HepG2 (cell line): ENCODE results near the gene XG. TPM values are rescaled to one million over a fixed set of nuclear protein-coding genes. Genes with fewer than 3 reads are reported as not detected.
"Not testable (repeated sequence)": the region's sequence is repeated elsewhere in the genome, so short reads cannot be mapped to it uniquely, and the experiment has no call there.

Source experiments
- ATAC-seq: fragments of 200-7000 bp; cut with Tn5 transposase; 3 replicates; pipeline ENCODE4 v1.9.1; 2020; ENCODE audit warnings: mild to moderate bottlenecking, moderate library complexity
- BruUV-seq: library from RNA; stranded (reverse); fragments of 400-500 nt; replicated peaks from 2 replicates; lab custom pipeline; 2021; lab: Mats Ljungman, UMichigan
- CTCF ChIA-PET: fragments of 300-600 bp; formaldehyde crosslinking; extraction: SDS; loops from one replicate; lab custom pipeline; 2021; ENCODE audit warnings: low total read pairs, inconsistent platforms, low intra/inter-chr PET ratio; lab: Yijun Ruan, JAX
- POLR2A ChIA-PET: fragments of 350-600 bp; sonication (Branson Sonifier 250); formaldehyde crosslinking; loops from one replicate; lab custom pipeline; 2020; ENCODE audit warnings: antibody characterized with exemption, inconsistent platforms; lab: Yijun Ruan, JAX
- DNase-seq: peaks from one replicate; pipeline ENCODE4 v3.0.0-alpha.2; 2015; ENCODE audit warnings: low spot score
- FAIRE-seq: peaks from 3 replicates; lab custom pipeline; 2011; peaks lifted over from hg19 to GRCh38; lab: Jason Lieb, UNC
- H2AFZ ChIP-seq: one replicate; pipeline ENCODE4 v1.6.1; 2011; ENCODE audit warnings: low read length, inconsistent platforms
- H3K27ac ChIP-seq: fragments of 300-600 bp; 3 replicates; pipeline ENCODE4 v1.8.0; 2011; ENCODE audit warnings: mixed run types, mild to moderate bottlenecking, mixed read lengths, low read length, inconsistent platforms; ENCODE audit not compliant: insufficient read depth; ENCODE audit errors: extremely low read length
- H3K27me3 ChIP-seq, 2 experiments: fragments of 200-600 bp in 1 of 2; 2 replicates in 1 of 2; 3 replicates in 1 of 2; pipeline versions ENCODE4 v1.6.0 to v1.8.0; 2011; ENCODE audit warnings: low read length in 2 of 2, mild to moderate bottlenecking in 2 of 2, moderate library complexity in 2 of 2, inconsistent platforms in 1 of 2; ENCODE audit not compliant: insufficient read depth in 2 of 2, control insufficient read depth in 1 of 2
- H3K36me3 ChIP-seq, 2 experiments: fragments of 200-600 bp in 1 of 2; replicated peaks in 1 of 2; 2 replicates in 1 of 2; 3 replicates in 1 of 2; pipeline versions ENCODE4 v1.5.1 to v1.8.0; 2011; ENCODE audit warnings: low read length in 2 of 2, inconsistent platforms in 1 of 2; ENCODE audit not compliant: insufficient read depth in 2 of 2, control insufficient read depth in 1 of 2
- H3K4me1 ChIP-seq: 2 replicates; pipeline ENCODE4 v1.5.1; 2012; ENCODE audit warnings: low read length, inconsistent platforms; ENCODE audit not compliant: insufficient read depth
- H3K4me2 ChIP-seq: 2 replicates; pipeline ENCODE4 v1.6.0; 2011; ENCODE audit warnings: low read depth, low read length, inconsistent platforms
- H3K4me3 ChIP-seq, 3 experiments: fragments of 200-600 bp in 1 of 3; sonication (generic), shearing (Covaris generic) in 1 of 3; replicated peaks in 1 of 3; 2 replicates each; pipeline ENCODE4 v1.5.1; 2011 to 2016; ENCODE audit warnings: low read length in 3 of 3, inconsistent platforms in 2 of 3, low read depth in 2 of 3, mild to moderate bottlenecking in 2 of 3, control low read depth in 1 of 3, mixed read lengths in 1 of 3; ENCODE audit not compliant: insufficient read depth in 1 of 3
- H3K79me2 ChIP-seq: one replicate; pipeline ENCODE4 v1.6.1; 2011; ENCODE audit warnings: low read length, inconsistent platforms; ENCODE audit not compliant: insufficient read depth
- H3K9ac ChIP-seq: 2 replicates; pipeline ENCODE4 v1.6.0; 2011; ENCODE audit warnings: mild to moderate bottlenecking, low read depth, low read length, inconsistent platforms; ENCODE audit not compliant: insufficient read depth
- H3K9me3 ChIP-seq: 2 replicates; pipeline ENCODE4 v1.5.1; 2012; ENCODE audit warnings: mild to moderate bottlenecking, low read length
- H4K20me1 ChIP-seq: 2 replicates; pipeline ENCODE4 v1.6.0; 2011; ENCODE audit warnings: inconsistent platforms, mild to moderate bottlenecking, low read length, moderate library complexity; ENCODE audit not compliant: insufficient read depth
- EED ChIP-seq: sonication (generic); formaldehyde crosslinking; IDR thresholded peaks from 2 replicates; pipeline ENCODE4 v1.5.0; 2020; ENCODE audit warnings: mild to moderate bottlenecking, missing genetic modification reagents
- MTF1 ChIP-seq: sonication (generic); formaldehyde crosslinking; IDR thresholded peaks from 2 replicates; pipeline ENCODE4 v1.5.0; 2020; ENCODE audit warnings: missing genetic modification reagents
- NR2F2 ChIP-seq: IDR thresholded peaks from 2 replicates; pipeline ENCODE4 v1.6.1; 2012; ENCODE audit warnings: low read depth, inconsistent platforms, borderline replicate concordance
- PATZ1 ChIP-seq: sonication (generic); formaldehyde crosslinking; IDR thresholded peaks from 2 replicates; pipeline ENCODE4 v1.4.0; 2020; ENCODE audit warnings: missing genetic modification reagents
- SIX1 ChIP-seq: sonication (generic); formaldehyde crosslinking; IDR thresholded peaks from 2 replicates; pipeline ENCODE4 v1.4.0; 2020; ENCODE audit warnings: missing genetic modification reagents, borderline replicate concordance
- SIX4 ChIP-seq: sonication (generic); formaldehyde crosslinking; IDR thresholded peaks from 2 replicates; pipeline ENCODE4 v1.4.0; 2020; ENCODE audit warnings: missing genetic modification reagents
- SOX13 ChIP-seq, 3 experiments: fragments of 450-650 bp in 1 of 3; sonication (generic) in 1 of 3; formaldehyde crosslinking in 1 of 3; IDR thresholded peaks in 2 of 3; conservative IDR thresholded peaks in 1 of 3; 2 replicates each; pipeline versions ENCODE4 v1.5.0 to v1.6.1; 2016 to 2020; ENCODE audit warnings: antibody characterized with exemption in 1 of 3, mild to moderate bottlenecking in 1 of 3, missing compliant biosample characterization in 1 of 3, missing genetic modification reagents in 1 of 3, moderate library complexity in 1 of 3
- ZKSCAN1 ChIP-seq: fragments of 150-350 bp; IDR thresholded peaks from 2 replicates; pipeline ENCODE4 v1.6.1; 2014; ENCODE audit warnings: low read length
- ZNF292 ChIP-seq: sonication (generic); formaldehyde crosslinking; IDR thresholded peaks from 2 replicates; pipeline ENCODE4 v1.8.1; 2022; ENCODE audit warnings: mild to moderate bottlenecking, low read depth, missing genetic modification reagents, borderline replicate concordance
- WGBS: methylation state at CpG from one replicate; pipeline ENCODE4 v1.1.6; 2017; ENCODE audit warnings: low lambda C conversion rate; 5-methylcytosine and 5-hydroxymethylcytosine counted together
- in situ Hi-C: cut with HindIII; loops from 2 replicates; pipeline ENCODE4 v1.10.0; 2017; ENCODE audit warnings: low pct_unique_long_range_greater_than_20kb; ENCODE audit not compliant: extremely low pct_ligation_motif_present
- intact Hi-C: fragments of 100-400 bp; cut with micrococcal nuclease; formaldehyde crosslinking; loops from one replicate; pipeline ENCODE4 v1.10.0; 2022; ENCODE audit not compliant: unreplicated experiment
- polyA plus RNA-seq, 8 experiments: library from polyadenylated mRNA; depleted of rRNA in 3 of 8; stranded (reverse) in 7 of 8; unstranded in 1 of 8; fragments of >200 nt; fragmentation: Illumina TruSeq in 4 of 8; extraction: Trizol in 4 of 8; gene quantifications; 2 replicates each; pipeline versions ENCODE4 v1.2.1 to v1.2.3, GENCODE V29; 2011 to 2016; ENCODE audit warnings: low read depth in 4 of 8, missing spikeins in 1 of 8, mixed read lengths in 1 of 8; ENCODE audit not compliant: insufficient read depth in 1 of 8
- total RNA-seq, 5 experiments: library from RNA; depleted of rRNA; stranded (reverse); fragments of >200 nt; fragmentation: Illumina TruSeq; extraction: Trizol; gene quantifications; 2 replicates each; pipeline ENCODE4 v1.2.3, GENCODE V29; 2016; ENCODE audit warnings: low read depth in 1 of 5

Gene XG
- total and polyA plus RNA-seq, 2 of the 13 experiments (the other 11 are each of a cell fraction or from before 2014, with no cell fraction given) = not detected

GRCh38 chrX:2752441-2752840, 601 bp downstream of the XG start:
- H3K4me2 ChIP-seq, H3K9ac ChIP-seq, H3K27me3 ChIP-seq, ATAC-seq, intact Hi-C loops, DNase-seq, H3K9me3 ChIP-seq, H4K20me1 ChIP-seq, BruUV-seq, H3K4me3 ChIP-seq, FAIRE-seq, H3K27ac ChIP-seq, in situ Hi-C loops, H3K79me2 ChIP-seq, H2AFZ ChIP-seq, CTCF ChIA-PET, H3K36me3 ChIP-seq, POLR2A ChIA-PET: not testable (repeated sequence)
- peaks cover 19% of the 10 kb centered on the region for H3K4me1 ChIP-seq
- WGBS = 43% methylated on average over 7 of the region's 7 CpGs

- intact Hi-C loops, POLR2A ChIA-PET, H2AFZ ChIP-seq, H3K36me3 ChIP-seq, in situ Hi-C loops, DNase-seq, BruUV-seq, H4K20me1 ChIP-seq, H3K27me3 ChIP-seq, H3K9me3 ChIP-seq, H3K4me2 ChIP-seq, H3K9ac ChIP-seq, H3K27ac ChIP-seq, H3K4me3 ChIP-seq, ATAC-seq, CTCF ChIA-PET, H3K79me2 ChIP-seq, FAIRE-seq: not testable (repeated sequence)
- H3K4me1 ChIP-seq = peaks cover 19% of the 10 kb centered on the region
- WGBS = 52% methylated on average over 3 of the region's 5 CpGs
These were observed 3.4 kb downstream of the XG start for GRCh38 chrX:2755163-2755715.

GRCh38 chrX:2756548-2756947, 4.7 kb downstream of the XG start:
- no peak overlapping the region for H3K9ac ChIP-seq
- peak; percentile 51 for ATAC-seq
- no peak overlapping the region for H3K27ac ChIP-seq
- BruUV-seq = no TSS peak
- no peaks in the 10 kb centered on the region for H3K79me2 ChIP-seq
- no peaks in the 10 kb centered on the region for H3K9me3 ChIP-seq
- H3K4me2 ChIP-seq = peak overlapping the region; percentile 40; the same call in 1 of the 2 replicates
- POLR2A ChIA-PET = no interaction called here
- no peak for FAIRE-seq
- CTCF ChIA-PET = no interaction called here
- H3K27me3 ChIP-seq = no peaks in the 10 kb centered on the region
- WGBS = under 1% methylated on average over 10 of the region's 10 CpGs
- H3K4me3 ChIP-seq = no peak overlapping the region
- intact Hi-C loops = no loop called here
- H3K4me1 ChIP-seq = peaks cover 9% of the 10 kb centered on the region
- in situ Hi-C loops = no loop called here
- H4K20me1 ChIP-seq = no peaks in the 10 kb centered on the region
- peak; percentile 36 for DNase-seq
- no peaks in the 10 kb centered on the region for H3K36me3 ChIP-seq
- no peak overlapping the region for H2AFZ ChIP-seq
- TF ChIP-seq PATZ1 (CRISPR knock-in tag) = peak; percentile 71
- no peak for TF ChIP-seq ZKSCAN1
- no peak for TF ChIP-seq NR2F2
- no peak for TF ChIP-seq MTF1 (CRISPR knock-in tag)
- 0 out of 2 replicates have a peak, but pooled peaks have one; percentile 16 for TF ChIP-seq ZNF292 (CRISPR knock-in tag)
- no peak for TF ChIP-seq SOX13 (IDR thresholded peaks at IDR 0.05)
- peak in 1 of 2 experiments; percentile 31; a peak in 1 of 4 replicates for TF ChIP-seq SOX13 (CRISPR knock-in tag; conservative IDR thresholded peaks at IDR 0.05 in 1 of 2, IDR thresholded peaks at IDR 0.05 in 1 of 2)
- TF ChIP-seq SIX4 (CRISPR knock-in tag) = peak; percentile 93
- no peak for TF ChIP-seq EED (CRISPR knock-in tag)
- TF ChIP-seq SIX1 = peak; percentile 66; the same call in 1 of the 2 replicates
